ENCODE data around the gene CRTC2. TPM values are rescaled to one million over a fixed set of nuclear protein-coding genes. Genes with fewer than 3 reads are reported as not detected.

CRTC2 gene
- total RNA-seq, 4 donors from 2014 or later = 11.4 to 22.5 (median 18.1) TPM

GRCh38 chr1:153944005-153944826, 14.2 kb downstream of the CRTC2 start:
- H3K36me3 ChIP-seq = peaks cover 26 to 31% of the 10 kb centered on the region in 2 donors
- H3K27me3 ChIP-seq = no peaks in the 10 kb centered on the region
- DNase-seq = no peak
- H3K4me3 ChIP-seq (replicated peaks in 1 of 3) = no peak overlapping the region
- H3K27ac ChIP-seq = peak overlapping the region in 2 of 3 donors; percentile 88 to 98
- H3K4me1 ChIP-seq = peaks cover 9 to 18% of the 10 kb centered on the region in 2 donors
- 77 to 91% methylated on average over 5 to 7 of the region's 15 CpGs for WGBS, 2 donors
- intact Hi-C loops (cut with DNase I) = loop anchor here (10.0 kb wide), 1 partner anchor 149 kb away; no protein-coding TSS in a partner anchor
- no peaks in the 10 kb centered on the region for H3K9me3 ChIP-seq
- no peak for TF ChIP-seq CTCF (IDR thresholded peaks at IDR 0.05)
- TF ChIP-seq POLR2A (IDR thresholded peaks at IDR 0.05) = no peak

GRCh38 chr1:153942766-153943549, 15.5 kb downstream of the CRTC2 start:
- Histone ChIP-seq H3K9me3 (no peaks in the 10 kb centered on the region), H3K36me3 (peaks cover 16 to 25% of the 10 kb centered on the region in 2 donors), H3K4me3 (replicated peaks in 1 of 3) (no peak overlapping the region), H3K4me1 (peaks cover 9 to 18% of the 10 kb centered on the region in 2 donors), H3K27ac (no peak overlapping the region), H3K27me3 (no peaks in the 10 kb centered on the region)
- intact Hi-C loops (cut with DNase I) = loop anchor here (10.0 kb wide), 1 partner anchor 148 kb away; no protein-coding TSS in a partner anchor
- no peak for TF ChIP-seq CTCF (IDR thresholded peaks at IDR 0.05)
- no peak for TF ChIP-seq POLR2A (IDR thresholded peaks at IDR 0.05)
- 85 to 95% methylated on average over 10 to 11 of the region's 11 CpGs for WGBS, 2 donors
- DNase-seq = no peak

DNA sequence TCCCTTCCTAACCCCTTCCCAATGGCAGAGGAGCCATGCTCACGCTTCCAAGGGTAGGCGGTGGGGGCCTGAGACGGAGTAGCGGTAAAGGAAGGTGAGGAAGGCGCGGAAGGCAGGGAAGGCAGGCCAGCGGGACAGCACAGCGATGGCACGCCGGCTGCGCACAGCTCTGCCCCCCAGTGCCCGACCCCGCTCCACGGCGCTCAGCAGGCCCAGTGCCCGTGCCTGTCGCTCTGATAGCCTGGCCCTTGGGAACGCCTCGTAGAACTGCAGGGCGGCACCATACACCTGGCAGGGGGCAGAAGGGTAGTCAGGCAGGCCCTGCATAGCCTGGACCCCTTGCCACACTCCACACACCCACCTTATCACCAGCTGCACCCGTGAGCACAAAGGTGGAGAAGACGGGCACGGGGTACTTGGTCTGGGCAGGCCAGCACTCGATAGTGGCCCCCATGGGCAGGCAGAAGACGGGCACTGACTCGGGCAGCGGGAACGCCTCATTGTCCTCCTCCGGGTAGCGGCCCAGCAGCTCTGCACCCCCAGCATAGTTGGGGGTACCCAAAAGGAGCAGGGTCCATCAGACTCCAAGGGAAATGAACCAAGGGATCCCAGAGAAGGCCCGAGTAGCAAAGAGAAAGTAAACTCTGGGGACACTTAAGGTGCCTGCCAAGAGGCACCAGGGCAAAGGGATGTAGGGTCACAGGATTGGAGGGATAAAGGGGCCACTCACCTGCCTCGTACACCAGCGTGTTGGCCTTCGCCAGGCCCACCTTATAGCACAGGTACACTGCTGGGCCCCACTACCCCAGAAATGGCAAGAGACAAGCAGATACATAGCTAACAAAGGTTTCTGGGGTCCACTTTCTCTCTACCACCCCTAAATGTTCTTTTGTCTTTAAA, 16.3 kb downstream of the CRTC2 start:
- Histone ChIP-seq H3K4me1 (peaks cover 9 to 17% of the 10 kb centered on the region in 2 donors), H3K36me3 (peaks cover 21 to 29% of the 10 kb centered on the region in 2 donors), H3K27ac (no peak overlapping the region), H3K9me3 (no peaks in the 10 kb centered on the region), H3K4me3 (replicated peaks in 1 of 3) (no peak overlapping the region), H3K27me3 (no peaks in the 10 kb centered on the region)
- 93 to 97% methylated on average over 26 to 34 of the region's 34 CpGs for WGBS, 2 donors
- intact Hi-C loops (cut with DNase I) = loop anchor here (10.0 kb wide), 1 partner anchor 147 kb away; no protein-coding TSS in a partner anchor
- no peak for TF ChIP-seq CTCF (IDR thresholded peaks at IDR 0.05)
- TF ChIP-seq POLR2A (IDR thresholded peaks at IDR 0.05) = no peak
- no peak for DNase-seq

- Histone ChIP-seq H3K9me3 (no peaks in the 10 kb centered on the region), H3K4me3 (replicated peaks in 1 of 3) (no peak overlapping the region), H3K27ac (no peak overlapping the region), H3K36me3 (peaks cover 34 to 42% of the 10 kb centered on the region in 2 donors), H3K27me3 (no peaks in the 10 kb centered on the region), H3K4me1 (peaks cover 9 to 12% of the 10 kb centered on the region in 2 donors)
- intact Hi-C loops (cut with DNase I) = loop anchor here (10.0 kb wide), 1 partner anchor 146 kb away; no protein-coding TSS in a partner anchor
- no peak for DNase-seq
- WGBS, 2 donors = 91 to 97% methylated on average over 8 of the region's 8 CpGs
- no peak for TF ChIP-seq POLR2A (IDR thresholded peaks at IDR 0.05)
- TF ChIP-seq CTCF (IDR thresholded peaks at IDR 0.05) = no peak
Observed at GRCh38 chr1:153940756-153941155, 17.7 kb downstream of the CRTC2 start.
